T-helper 17 cell (primary cell): Measurements from ENCODE around the gene GSTM5. TPM values are rescaled to one million over a fixed set of nuclear protein-coding genes. Genes with fewer than 3 reads are reported as not detected.
"Not testable (repeated sequence)": the region's sequence is repeated elsewhere in the genome, so short reads cannot be mapped to it uniquely, and the experiment has no call there.

Experiments used
- ATAC-seq: fragments of 150-1000 bp; cut with Tn5 transposase; 2 replicates; pipeline ENCODE4 v1.10.0; 2021; ENCODE audit warnings: mild to moderate bottlenecking, moderate library complexity
- DNase-seq, 3 donors: peaks; one replicate each; pipeline versions ENCODE4 v3.0.0 to v3.0.0-alpha.2; 2020 to 2021
- H3K9me3 ChIP-seq: one replicate; pipeline ENCODE4 v1.7.0; 2013; ENCODE audit warnings: low read length, mild to moderate bottlenecking; ENCODE audit not compliant: control insufficient read depth, poor library complexity, severe bottlenecking
- H3K27ac Mint-ChIP-seq: one replicate; pipeline ENCODE4 v1.8.0; 2022; ENCODE audit warnings: mild to moderate bottlenecking, moderate library complexity, mixed read lengths
- H3K27me3 Mint-ChIP-seq: one replicate; pipeline ENCODE4 v1.8.0; 2022; ENCODE audit warnings: mixed read lengths
- H3K36me3 Mint-ChIP-seq: one replicate; pipeline ENCODE4 v1.8.0; 2022; ENCODE audit warnings: low read depth, mixed read lengths
- H3K4me1 Mint-ChIP-seq: one replicate; pipeline ENCODE4 v1.8.0; 2022; ENCODE audit warnings: mild to moderate bottlenecking, mixed read lengths
- H3K4me3 Mint-ChIP-seq: one replicate; pipeline ENCODE4 v1.8.0; 2022; ENCODE audit warnings: mild to moderate bottlenecking, moderate library complexity, mixed read lengths
- total RNA-seq, 4 donors: library from RNA in 2 of 4; stranded (reverse) in 2 of 4; gene quantifications; one replicate each; pipeline ENCODE4 v1.2.3 and lab custom pipeline; 2022 to 2026

GSTM5 gene
- total RNA-seq, 2 donors from 2014 or later: 0.60 TPM; not detected in 1

DNA sequence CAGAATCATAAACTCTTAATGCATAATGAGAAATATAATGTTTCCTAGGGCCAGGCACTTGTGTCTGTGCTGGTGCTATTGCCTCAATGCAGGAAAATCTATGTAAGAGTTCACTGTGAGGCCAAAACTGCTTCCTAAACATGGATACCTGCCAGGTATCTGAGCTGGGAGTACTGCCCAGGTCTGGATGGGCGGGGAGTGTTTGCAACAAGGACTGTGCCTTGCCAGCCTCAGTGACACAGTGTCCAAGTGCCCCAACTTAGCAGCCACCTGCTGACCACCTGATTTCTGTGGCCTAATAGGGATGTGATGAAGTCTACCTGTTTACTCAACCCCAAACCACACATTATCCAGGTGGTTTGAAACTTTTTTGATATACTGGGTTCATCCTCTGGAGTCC, 26.7 kb upstream of the GSTM5 start:
- H3K36me3 Mint-ChIP-seq, H3K4me1 Mint-ChIP-seq, H3K9me3 ChIP-seq, H3K27ac Mint-ChIP-seq, ATAC-seq, DNase-seq, H3K27me3 Mint-ChIP-seq, H3K4me3 Mint-ChIP-seq: not testable (repeated sequence)

DNA sequence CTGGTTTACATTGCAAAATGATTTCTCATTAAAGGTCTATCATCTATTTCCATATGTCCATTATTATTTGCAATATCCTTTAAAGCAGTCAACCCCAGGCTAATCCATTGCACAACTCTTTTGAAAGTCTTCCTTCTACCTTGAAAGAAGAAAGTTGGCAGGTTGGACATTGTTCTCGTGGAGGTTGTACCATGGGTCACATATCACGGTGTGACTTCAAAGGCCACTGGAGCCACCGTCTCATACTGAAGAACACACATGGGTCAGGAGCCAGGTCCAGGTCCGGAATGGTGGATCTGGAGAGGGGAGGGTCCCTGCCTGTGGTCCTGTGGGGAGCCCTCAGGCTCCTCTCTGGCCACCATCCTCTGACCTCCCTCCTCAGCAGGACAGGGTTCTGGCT, 26.2 kb upstream of the GSTM5 start:
- not testable (repeated sequence) for H3K27ac Mint-ChIP-seq, ATAC-seq, H3K9me3 ChIP-seq, H3K27me3 Mint-ChIP-seq, H3K4me1 Mint-ChIP-seq, DNase-seq, H3K36me3 Mint-ChIP-seq, H3K4me3 Mint-ChIP-seq

DNA sequence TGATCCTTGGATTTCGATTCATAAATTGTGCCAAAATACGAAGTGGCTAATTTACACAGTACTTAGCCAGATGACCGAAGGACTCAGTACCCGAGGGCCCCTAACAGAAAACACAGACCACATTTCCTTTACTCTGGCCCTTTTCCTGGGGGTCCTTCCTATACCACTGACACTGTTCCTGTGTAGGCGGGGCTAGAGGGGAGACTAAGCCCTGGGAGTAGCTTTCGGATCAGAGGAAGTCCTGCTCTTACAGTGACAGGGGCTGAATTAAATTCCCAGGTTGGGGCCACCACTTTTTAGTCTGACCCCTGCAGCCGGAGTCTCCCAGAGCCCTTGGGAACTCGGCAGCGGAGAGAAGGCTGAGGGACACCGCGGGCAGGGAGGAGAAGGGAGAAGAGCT, 24.9 kb upstream of the GSTM5 start:
- not testable (repeated sequence) for H3K9me3 ChIP-seq, H3K4me1 Mint-ChIP-seq, ATAC-seq, H3K27ac Mint-ChIP-seq, H3K27me3 Mint-ChIP-seq, H3K36me3 Mint-ChIP-seq, H3K4me3 Mint-ChIP-seq, DNase-seq

DNA sequence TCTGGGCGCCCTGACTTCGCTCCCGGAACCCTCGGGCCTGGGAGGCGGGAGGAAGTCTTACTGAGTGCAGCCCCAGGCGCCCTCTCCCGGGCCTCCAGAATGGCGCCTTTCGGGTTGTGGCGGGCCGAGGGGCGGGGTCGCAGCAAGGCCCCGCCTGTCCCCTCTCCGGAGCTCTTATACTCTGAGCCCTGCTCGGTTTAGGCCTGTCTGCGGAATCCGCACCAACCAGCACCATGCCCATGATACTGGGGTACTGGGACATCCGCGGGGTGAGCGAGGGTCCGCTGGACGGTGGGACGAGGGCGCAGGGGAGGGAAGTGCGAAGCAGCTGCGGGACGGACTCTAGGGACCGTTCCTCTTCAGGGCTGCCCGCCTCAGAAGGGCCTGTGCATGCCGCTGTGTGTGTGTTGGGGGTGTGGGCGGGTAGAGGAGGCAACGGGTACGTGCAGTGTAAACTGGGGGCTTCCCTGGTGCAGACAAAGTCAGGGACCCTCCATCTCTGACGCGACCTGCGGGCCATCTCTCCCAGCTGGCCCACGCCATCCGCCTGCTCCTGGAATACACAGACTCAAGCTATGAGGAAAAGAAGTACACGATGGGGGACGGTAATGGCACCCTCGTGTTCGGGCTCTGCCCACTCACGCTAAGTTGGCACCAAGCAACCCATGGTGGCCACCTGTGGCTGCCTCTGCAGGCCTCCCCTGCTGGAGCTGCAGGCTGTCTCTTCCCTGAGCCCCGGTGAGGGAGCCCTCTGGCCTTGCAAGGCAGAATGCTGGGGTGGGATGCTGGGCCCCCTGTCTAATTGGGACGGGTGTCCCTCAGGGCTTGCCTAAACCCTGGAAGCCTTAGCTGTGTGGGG, 24.2 kb upstream of the GSTM5 start, which contains the start of gene GSTM1:
Gene GSTM1 (plus strand): TSS at position 177 of the 859 bp plus-strand sequence. CDS start 57 bp downstream, at position 234.
- Mint-ChIP-seq H3K27ac (no peak within 1 kb of the TSS), H3K36me3 (no peaks in the 10 kb centered on the region), H3K4me1 (no peaks in the 10 kb centered on the region), H3K4me3 (no peak within 1 kb of the TSS), H3K27me3 (no peaks in the 10 kb centered on the region)
- no peak for DNase-seq
- no peaks in the 10 kb centered on the region for H3K9me3 ChIP-seq
- no peak for ATAC-seq

DNA sequence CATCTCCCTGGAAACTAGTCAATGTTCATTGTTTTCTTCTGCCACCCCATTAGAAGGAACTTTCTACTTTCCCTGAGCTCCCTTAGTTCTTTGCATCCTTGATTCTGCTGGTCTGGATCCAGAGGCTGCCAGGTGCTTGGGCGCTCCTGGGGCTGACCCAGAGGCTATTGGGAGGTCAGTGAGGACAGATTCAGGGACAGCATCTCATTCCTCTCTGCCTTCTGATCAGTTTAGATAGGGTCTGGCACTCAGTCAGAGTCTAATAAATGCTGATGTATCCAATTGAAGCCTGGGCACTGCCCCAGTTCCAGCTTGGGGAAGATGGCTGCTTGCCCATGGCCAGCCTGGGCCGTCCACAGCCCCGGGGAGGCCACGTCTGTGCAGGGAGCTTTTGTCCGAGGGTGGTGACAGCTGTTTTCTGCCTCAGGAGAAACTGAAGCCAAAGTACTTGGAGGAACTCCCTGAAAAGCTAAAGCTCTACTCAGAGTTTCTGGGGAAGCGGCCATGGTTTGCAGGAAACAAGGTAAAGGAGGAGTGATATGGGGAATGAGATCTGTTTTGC, 22.1 kb upstream of the GSTM5 start:
- no peaks in the 10 kb centered on the region for H3K4me1 Mint-ChIP-seq
- no peak for ATAC-seq
- DNase-seq: no peak
- H3K27ac Mint-ChIP-seq: no peak overlapping the region
- H3K9me3 ChIP-seq: no peaks in the 10 kb centered on the region
- no peak overlapping the region for H3K4me3 Mint-ChIP-seq
- no peaks in the 10 kb centered on the region for H3K27me3 Mint-ChIP-seq
- no peaks in the 10 kb centered on the region for H3K36me3 Mint-ChIP-seq

DNA sequence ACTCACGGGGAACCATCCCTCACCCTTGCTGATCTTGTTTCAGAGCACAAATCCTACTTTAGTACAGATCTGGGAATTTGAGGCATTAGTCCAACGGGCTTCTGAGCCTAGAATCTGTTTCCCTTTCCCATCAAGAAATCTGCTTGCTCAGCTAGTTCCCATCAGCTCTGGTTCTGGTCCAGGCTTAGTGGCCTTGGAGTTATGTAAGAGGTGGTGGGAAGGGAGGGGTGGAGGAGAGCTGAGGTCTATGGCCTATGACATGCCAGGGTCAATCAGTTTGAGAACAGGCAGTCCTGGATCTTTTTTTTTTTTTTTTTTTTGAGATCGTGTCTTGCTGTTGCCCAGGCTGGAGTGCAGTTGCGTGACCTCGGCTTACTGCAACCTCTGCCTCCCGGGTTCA, 20.3 kb upstream of the GSTM5 start:
- H3K4me3 Mint-ChIP-seq: no peak overlapping the region
- no peak overlapping the region for H3K27ac Mint-ChIP-seq
- no peaks in the 10 kb centered on the region for H3K9me3 ChIP-seq
- DNase-seq: no peak
- H3K4me1 Mint-ChIP-seq: no peaks in the 10 kb centered on the region
- H3K27me3 Mint-ChIP-seq: no peaks in the 10 kb centered on the region
- no peaks in the 10 kb centered on the region for H3K36me3 Mint-ChIP-seq
- no peak for ATAC-seq

DNA sequence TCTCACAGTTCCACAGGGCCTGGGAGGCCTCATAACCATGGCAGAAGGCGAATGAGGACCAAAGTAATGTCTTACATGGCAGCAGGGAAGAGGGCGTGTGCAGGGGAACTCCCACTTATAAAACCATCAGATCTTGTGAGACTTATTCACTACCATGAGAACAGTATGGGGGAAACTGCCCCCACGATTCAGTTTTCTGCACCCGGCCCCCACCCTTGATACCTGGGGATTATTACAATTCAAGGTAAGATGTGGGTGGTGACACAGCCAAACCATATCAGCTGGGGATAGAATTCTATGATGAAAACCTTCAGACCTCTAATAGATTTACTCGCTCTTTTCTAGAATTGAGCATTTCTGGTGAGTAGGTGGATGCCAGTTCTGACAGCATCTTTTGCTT, 17.7 kb upstream of the GSTM5 start:
- H3K4me1 Mint-ChIP-seq, DNase-seq: not testable (repeated sequence)

DNA sequence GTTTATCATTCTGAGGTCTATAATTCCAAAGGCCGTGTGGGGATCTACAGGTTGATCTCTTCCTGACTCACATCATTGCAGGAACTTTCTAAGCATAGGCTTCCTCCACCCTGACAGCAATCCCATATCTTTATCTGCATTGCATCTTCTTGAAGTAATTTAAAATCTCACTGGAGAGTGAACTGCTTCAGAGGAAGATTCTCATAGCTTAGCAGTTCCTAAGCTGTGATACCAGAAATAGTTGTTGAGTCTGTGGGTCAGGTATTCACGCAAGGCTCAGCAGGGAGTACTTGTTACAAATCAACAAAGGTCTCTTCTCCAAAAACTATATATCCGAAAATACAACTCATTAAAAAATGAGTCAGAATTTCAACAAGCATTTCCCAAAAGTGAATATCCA, 16.9 kb upstream of the GSTM5 start:
- H3K4me3 Mint-ChIP-seq, H3K27me3 Mint-ChIP-seq, H3K4me1 Mint-ChIP-seq, DNase-seq, H3K27ac Mint-ChIP-seq, ATAC-seq, H3K9me3 ChIP-seq, H3K36me3 Mint-ChIP-seq: not testable (repeated sequence)

More for the DNA sequence above, 17.7 kb upstream of the GSTM5 start:
- not testable (repeated sequence) for H3K27me3 Mint-ChIP-seq, ATAC-seq, H3K27ac Mint-ChIP-seq, H3K36me3 Mint-ChIP-seq, H3K9me3 ChIP-seq, H3K4me3 Mint-ChIP-seq

DNA sequence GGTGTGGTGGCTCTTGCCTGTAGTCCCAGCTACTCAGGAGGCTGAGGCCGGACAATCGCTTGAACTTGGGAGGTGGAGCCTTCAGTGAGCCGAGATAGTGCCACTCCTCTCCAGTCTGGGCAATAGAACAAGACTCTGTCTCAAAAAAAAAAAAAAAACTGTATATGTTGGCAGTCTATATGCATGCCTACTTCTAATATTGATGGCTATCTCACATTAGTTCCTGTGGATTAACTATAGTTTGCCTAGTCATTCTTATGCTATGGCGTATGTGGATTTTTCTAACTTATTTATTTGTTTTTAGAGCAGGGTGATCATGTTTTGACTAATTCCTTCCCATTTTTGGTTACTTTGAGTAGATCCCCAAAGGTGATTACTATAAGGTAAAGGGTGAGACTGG, 15.0 kb upstream of the GSTM5 start:
- Mint-ChIP-seq H3K4me3 (no peak overlapping the region), H3K36me3 (no peaks in the 10 kb centered on the region), H3K27me3 (no peaks in the 10 kb centered on the region), H3K27ac (no peak overlapping the region), H3K4me1 (no peaks in the 10 kb centered on the region)
- no peak for ATAC-seq
- no peaks in the 10 kb centered on the region for H3K9me3 ChIP-seq
- no peak for DNase-seq

DNA sequence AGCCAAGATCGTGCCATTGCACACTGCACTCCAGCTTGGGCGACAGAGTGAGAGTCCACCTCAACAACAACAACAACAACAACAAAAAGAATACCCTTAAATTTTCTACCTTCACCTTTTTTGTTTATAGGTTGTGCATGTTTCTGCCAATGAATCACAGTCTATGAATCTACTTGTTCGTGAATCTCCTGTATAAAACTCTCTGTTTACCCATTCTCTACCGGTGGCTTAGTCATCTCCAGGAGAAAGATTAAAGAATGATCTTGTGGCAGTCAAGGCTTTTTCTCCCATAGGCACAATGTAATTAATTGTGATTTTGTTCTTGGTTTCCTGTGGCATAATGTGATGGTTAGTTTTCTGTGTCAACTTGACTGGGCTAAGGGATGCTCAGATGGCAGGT, 14.2 kb upstream of the GSTM5 start:
- not testable (repeated sequence) for H3K4me3 Mint-ChIP-seq, ATAC-seq, H3K36me3 Mint-ChIP-seq, DNase-seq, H3K9me3 ChIP-seq, H3K4me1 Mint-ChIP-seq, H3K27me3 Mint-ChIP-seq, H3K27ac Mint-ChIP-seq

DNA sequence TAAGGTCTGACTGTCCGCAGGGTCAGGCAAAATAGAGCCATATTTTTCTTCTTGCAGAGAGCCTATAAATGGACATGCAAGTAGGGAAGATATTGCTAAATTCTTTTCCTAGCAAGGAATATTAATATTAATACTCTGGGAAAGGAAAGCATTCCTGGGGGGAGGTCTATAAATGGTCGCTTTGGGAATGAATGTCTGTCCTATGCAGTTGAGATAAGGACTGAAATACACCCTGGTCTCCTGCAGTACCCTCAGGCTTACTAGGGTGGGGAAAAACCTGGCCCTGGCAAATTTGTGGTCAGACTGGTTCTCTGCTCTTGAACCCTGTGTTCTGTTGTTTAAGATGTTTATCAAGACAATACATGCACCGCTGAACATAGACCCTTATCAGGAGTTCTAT, 9.1 kb upstream of the GSTM5 start:
- not testable (repeated sequence) for DNase-seq, H3K4me1 Mint-ChIP-seq, H3K36me3 Mint-ChIP-seq, H3K9me3 ChIP-seq, H3K27ac Mint-ChIP-seq, H3K4me3 Mint-ChIP-seq, ATAC-seq
- H3K27me3 Mint-ChIP-seq: peaks cover 15% of the 10 kb centered on the region

DNA sequence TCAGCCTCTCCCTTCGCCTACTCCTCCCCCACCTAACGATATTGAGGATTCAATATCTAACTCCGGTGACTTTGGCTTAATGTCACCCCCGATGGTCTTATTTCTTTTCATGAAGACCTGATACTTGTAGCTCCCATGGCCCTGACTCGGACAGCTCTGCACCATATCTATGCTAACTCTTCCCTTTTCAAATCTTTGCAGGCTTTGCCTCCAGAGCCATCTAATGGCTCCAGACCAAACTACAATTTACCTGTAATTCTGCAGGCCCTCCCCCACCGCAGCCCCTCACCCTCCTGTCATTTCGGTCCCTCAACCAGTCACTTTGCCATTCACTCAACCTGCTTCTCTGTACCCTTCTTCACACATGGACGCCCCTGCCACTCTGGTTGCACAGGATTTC, 7.9 kb upstream of the GSTM5 start:
- no peaks in the 10 kb centered on the region for H3K9me3 ChIP-seq
- peaks cover 3% of the 10 kb centered on the region for H3K36me3 Mint-ChIP-seq
- H3K4me3 Mint-ChIP-seq: no peak overlapping the region
- no peak for DNase-seq
- H3K27me3 Mint-ChIP-seq: peaks cover 15% of the 10 kb centered on the region
- no peaks in the 10 kb centered on the region for H3K4me1 Mint-ChIP-seq
- no peak for ATAC-seq
- H3K27ac Mint-ChIP-seq: no peak overlapping the region

DNA sequence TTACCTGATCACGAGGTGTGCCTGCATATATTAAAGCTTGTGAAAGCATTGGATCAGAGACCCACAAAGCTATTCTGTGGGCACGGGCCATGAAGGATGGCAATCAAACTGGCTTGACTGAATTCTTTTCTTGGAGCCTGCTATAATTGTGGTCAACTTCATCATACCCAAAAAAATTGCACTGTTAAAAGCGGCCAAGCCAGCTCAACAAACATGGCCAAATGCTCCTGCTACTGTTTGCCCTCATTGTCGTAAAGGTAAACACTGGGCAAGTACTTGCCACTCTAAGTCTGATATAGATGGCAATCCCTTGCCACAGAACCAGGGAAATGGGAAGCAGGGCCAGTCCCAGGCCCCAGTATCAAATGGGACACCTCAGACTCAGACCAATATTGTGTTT, 6.6 kb upstream of the GSTM5 start:
- Mint-ChIP-seq H3K27ac (no peak overlapping the region), H3K27me3 (peaks cover 15% of the 10 kb centered on the region), H3K4me3 (no peak overlapping the region), H3K36me3 (peaks cover 3% of the 10 kb centered on the region), H3K4me1 (no peaks in the 10 kb centered on the region)
- DNase-seq: no peak
- H3K9me3 ChIP-seq: no peaks in the 10 kb centered on the region
- ATAC-seq: no peak

DNA sequence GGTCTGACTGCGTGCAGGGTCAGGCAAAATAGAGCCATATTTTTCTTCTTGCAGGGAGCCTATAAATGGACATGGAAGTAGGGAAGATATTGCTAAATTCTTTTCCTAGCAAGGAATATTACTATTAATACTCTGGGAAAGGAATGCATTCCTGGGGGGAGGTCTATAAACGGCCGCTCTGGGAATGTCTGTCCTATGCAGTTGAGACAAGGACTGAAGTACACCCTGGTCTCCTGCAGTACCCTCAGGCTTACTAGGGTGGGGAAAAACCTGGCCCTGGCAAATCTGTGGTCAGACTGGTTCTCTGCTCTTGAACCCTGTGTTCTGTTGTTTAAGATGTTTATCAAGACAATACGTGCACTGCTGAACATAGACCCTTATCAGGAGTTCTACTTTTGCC, 3.1 kb upstream of the GSTM5 start:
- H3K4me1 Mint-ChIP-seq, ATAC-seq, H3K9me3 ChIP-seq, H3K27ac Mint-ChIP-seq, H3K4me3 Mint-ChIP-seq, DNase-seq, H3K36me3 Mint-ChIP-seq: not testable (repeated sequence)
- H3K27me3 Mint-ChIP-seq: peaks cover 16% of the 10 kb centered on the region
